GM21360 (cell line): ENCODE measurements around the gene SLC7A4.

Experiments
- ATAC-seq: cut with Tn5 transposase; IDR thresholded peaks from one replicate; pipeline ENCODE4 v1.9.1; 2021; ENCODE audit warnings: mild to moderate bottlenecking, moderate library complexity; ENCODE audit not compliant: unreplicated experiment

Gene SLC7A4

DNA sequence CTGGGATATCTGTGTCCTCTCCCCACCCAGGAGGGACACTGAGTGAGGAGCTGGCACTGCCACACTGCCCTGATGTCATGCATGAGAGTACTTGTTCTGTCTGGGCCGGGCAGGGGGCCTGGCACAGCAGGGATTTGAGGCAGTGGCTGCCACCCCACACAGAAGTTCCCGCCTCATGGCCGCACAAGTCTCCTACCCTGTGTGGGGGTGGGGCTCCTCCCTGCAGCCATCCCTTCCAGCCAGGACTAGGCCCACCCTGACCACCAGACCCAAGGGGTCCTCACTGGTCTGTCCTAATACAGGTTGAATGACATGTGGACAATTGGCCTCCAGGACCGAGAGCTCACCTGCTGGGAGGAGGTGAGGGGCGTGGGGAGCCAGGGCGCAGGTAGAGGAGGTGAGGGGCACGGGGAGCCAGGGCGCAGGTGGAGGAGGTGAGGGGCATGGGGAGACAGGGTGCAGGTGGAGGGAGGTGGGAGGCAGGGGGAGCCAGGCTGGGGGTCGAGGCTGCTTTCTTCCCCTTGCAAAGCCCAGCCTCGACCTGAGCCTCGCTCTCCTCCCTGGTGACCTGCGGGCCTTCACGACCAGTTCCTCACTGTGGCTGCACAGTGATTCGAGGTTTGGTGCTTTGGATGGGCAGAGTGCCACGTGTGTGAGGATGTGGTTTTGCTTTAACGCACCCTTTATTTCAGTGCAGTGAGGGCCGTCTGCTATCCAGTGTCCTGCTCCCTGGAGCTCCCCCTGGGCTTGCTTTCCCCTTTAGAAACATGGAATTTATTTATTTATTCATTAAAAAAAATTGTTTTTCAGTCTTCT, 42.8 kb downstream of the SLC7A4 start:
- ATAC-seq, result no peak

- ATAC-seq, result no peak
These were observed 43.6 kb downstream of the SLC7A4 start for GRCh38 chr22:20988573-20989322.

DNA sequence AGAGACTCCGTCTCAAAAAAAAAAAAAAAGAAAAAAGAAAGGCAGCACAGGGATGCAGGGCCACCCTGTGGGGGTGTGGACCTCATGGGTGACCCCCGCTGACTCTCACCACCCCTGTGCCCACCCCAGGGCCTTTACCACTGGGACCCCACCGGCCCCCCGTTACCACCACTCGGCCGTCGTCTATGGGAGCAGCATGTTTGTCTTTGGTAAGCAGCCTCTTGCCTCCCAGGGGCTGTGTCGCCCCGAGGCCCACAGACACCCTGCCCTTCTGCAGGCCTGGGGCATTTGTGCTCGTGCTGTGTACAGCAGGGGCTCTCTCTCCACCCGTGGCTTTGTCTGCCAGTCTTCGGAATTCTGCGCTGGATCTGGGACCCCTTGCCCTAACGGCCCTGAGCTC, 45.0 kb downstream of the SLC7A4 start:
- ATAC-seq, result no peak

DNA sequence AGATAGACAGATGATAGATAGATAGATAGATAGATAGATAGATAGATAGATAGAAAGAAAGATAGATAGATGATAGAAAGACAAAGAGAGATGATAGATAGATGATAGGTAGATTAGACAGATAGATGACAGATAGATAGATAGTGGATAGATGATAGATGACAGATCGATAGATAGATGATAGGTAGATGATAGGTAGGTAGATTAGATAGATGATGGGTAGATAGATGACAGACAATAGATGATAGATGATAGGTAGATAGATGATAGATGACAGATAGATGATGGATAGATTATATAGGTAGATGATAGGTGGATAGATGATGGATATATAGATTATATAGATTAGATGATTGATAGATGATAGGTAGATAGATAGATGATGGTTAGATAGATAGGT, 46.0 kb downstream of the SLC7A4 start:
- ATAC-seq, result no peak

GRCh38 chr22:20985720-20986119, 46.6 kb downstream of the SLC7A4 start:
- ATAC-seq, result no peak

- no peak for ATAC-seq
These were observed 49.1 kb downstream of the SLC7A4 start for GRCh38 chr22:20983081-20983771.

GRCh38 chr22:20982563-20982882, 49.8 kb downstream of the SLC7A4 start:
- no peak for ATAC-seq

DNA sequence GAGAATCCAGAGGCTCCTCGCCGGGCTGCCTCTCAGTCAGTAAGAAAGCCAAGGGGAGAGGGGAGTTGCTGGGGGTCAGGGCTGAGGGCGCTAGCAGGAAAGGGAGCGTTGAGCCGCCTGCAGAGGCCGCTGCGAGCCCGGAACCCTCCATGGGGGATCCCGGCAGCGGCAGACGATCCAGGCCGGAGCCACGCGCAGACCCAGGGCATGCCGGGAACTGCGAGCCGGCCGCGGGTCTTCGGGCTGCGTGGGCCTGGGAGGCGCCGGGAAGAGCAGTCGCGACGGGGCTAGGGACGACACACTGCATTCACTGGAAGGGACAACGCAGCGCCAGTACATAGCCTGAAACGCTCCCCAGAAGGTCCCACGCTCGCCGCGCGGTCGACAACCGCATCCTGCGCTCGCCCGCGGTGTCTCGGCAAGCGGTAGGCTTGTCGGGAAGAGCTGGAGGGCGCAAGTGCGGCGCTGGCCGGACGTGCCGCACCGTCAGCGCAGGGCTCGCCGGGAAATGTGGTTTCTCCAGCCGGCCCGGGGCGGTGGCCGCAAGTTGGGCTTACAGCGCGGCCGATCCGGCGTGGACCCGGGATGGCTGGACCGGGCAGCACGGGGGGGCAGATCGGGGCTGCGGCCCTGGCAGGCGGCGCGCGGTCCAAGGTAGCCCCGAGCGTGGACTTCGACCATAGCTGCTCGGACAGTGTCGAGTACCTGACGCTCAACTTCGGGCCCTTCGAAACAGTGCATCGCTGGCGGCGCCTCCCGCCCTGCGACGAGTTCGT, 50.4 kb downstream of the SLC7A4 start, which contains the start of gene LZTR1:
Gene LZTR1, plus strand, starts transcription at position 511 of the 776 bp plus-strand sequence. Its CDS starts 75 bp downstream, at position 586.
- ATAC-seq, result peak; percentile 64

DNA sequence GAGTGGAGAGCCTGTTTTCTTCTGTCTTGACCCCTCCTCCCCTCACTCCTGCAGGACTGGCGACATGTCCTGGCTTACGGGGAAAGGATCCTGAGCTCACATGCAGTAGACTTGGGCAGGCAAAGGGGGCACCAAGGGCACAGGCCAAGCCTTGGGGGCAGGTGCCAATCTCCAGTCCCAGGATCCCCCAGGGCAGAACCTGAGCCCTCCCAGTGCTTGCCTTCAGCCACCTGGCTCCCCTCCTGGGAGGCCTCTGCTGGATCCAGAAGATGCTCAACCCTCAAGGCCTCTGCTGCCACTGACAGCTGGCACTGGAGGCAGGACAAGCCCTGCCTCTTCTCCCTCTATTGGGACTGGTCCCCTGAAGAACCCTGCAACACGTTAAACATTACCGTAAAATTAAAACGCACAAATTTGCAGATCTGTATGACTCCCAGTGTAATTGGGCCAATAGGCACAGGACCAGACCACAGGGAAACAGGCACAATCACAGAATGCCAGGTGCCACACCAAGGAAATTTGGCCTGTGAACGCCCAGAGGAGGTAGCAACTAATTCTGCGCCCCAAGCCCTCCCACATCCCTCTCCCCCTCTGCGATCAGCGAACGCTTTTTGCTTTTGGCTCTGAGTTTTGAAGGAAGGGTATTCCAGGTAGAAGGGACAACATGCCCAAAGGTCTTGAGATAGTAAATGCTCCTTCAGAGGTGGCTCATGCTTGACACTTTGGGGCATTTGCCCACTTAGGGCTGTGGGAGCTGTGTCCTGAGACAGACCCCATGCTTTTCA, 51.2 kb downstream of the SLC7A4 start:
- ATAC-seq, result no peak

- no peak for ATAC-seq
These were observed 51.8 kb downstream of the SLC7A4 start for GRCh38 chr22:20980523-20980922.

GRCh38 chr22:20979940-20980453, 52.4 kb downstream of the SLC7A4 start:
- no peak for ATAC-seq

- no peak for ATAC-seq
These were observed 53.0 kb downstream of the SLC7A4 start for GRCh38 chr22:20979243-20979809.
